ENCODE measurements around the gene ZFAND2B.

- TF ChIP-seq CTCF (IDR thresholded peaks at IDR 0.05) (peak in 1 of 6 experiments; percentile 5), POLR2A (IDR thresholded peaks at IDR 0.05) (peak in 2 of 4 donors; percentile 48 to 67), POLR2AphosphoS5 (IDR thresholded peaks at IDR 0.05) (peak; percentile 71 to 82)
These were observed 42.8 kb downstream of the ZFAND2B start for GRCh38 chr2:219249203-219249980.

Data from upper lobe of left lung (tissue), 4 donors.